KG1 (cell line): ENCODE data around the gene B3GALT5.

ENCODE experiments used
- DNase-seq: peaks from one replicate; lab custom pipeline; 2025; lab: John Stamatoyannopoulos, UW

Gene B3GALT5

GRCh38 chr21:39696196-39696595 lies 83.5 kb downstream of the B3GALT5 start:
- no peak for DNase-seq

- no peak for DNase-seq
These were observed 83.9 kb downstream of the B3GALT5 start for GRCh38 chr21:39696618-39697017.

GRCh38 chr21:39700318-39700717 lies 87.6 kb downstream of the B3GALT5 start:
- no peak for DNase-seq

GRCh38 chr21:39703578-39703977 lies 90.8 kb downstream of the B3GALT5 start:
- no peak for DNase-seq

GRCh38 chr21:39705849-39706248 lies 93.1 kb downstream of the B3GALT5 start:
- DNase-seq = no peak

GRCh38 chr21:39707316-39707715 lies 94.6 kb downstream of the B3GALT5 start:
- DNase-seq = no peak

GRCh38 chr21:39710866-39711265 lies 98.1 kb downstream of the B3GALT5 start:
- no peak for DNase-seq

- no peak for DNase-seq
These were observed 99.5 kb downstream of the B3GALT5 start for GRCh38 chr21:39712273-39712672.

- no peak for DNase-seq
These were observed 100.2 kb downstream of the B3GALT5 start for GRCh38 chr21:39712976-39713375.

GRCh38 chr21:39713905-39714304 lies 101.2 kb downstream of the B3GALT5 start:
- DNase-seq = no peak

- DNase-seq = no peak
These were observed 101.6 kb downstream of the B3GALT5 start for GRCh38 chr21:39714331-39714730.

GRCh38 chr21:39715804-39716397 lies 103.2 kb downstream of the B3GALT5 start:
- DNase-seq = peak; percentile 37

- DNase-seq = no peak
These were observed 107.5 kb downstream of the B3GALT5 start for GRCh38 chr21:39720126-39720778.

- no peak for DNase-seq
These were observed 109.1 kb downstream of the B3GALT5 start for GRCh38 chr21:39721885-39722284.
